Naive B cell (primary cell): ENCODE measurements around the gene NMU. TPM values are rescaled to one million over a fixed set of nuclear protein-coding genes. Genes with fewer than 3 reads are reported as not detected.
"Not testable (repeated sequence)": the region's sequence is repeated elsewhere in the genome, so short reads cannot be mapped to it uniquely, and the experiment has no call there.

Experiments
- ATAC-seq, 2 donors: fragments of 150-1000 bp; cut with Tn5 transposase; 2 replicates each; pipeline ENCODE4 v1.10.0; 2021; ENCODE audit warnings: low read depth in 2 of 2, mild to moderate bottlenecking in 2 of 2, moderate library complexity in 2 of 2
- DNase-seq: peaks from one replicate; pipeline ENCODE4 v3.0.0; 2022
- H3K27ac Mint-ChIP-seq, 6 donors: one replicate each; pipeline ENCODE4 v1.8.0; 2020 to 2022; ENCODE audit warnings: mild to moderate bottlenecking in 6 of 6, mixed read lengths in 6 of 6, moderate library complexity in 5 of 6, inconsistent platforms in 2 of 6
- H3K27me3 Mint-ChIP-seq, 3 donors: one replicate each; pipeline ENCODE4 v1.8.0; 2021 to 2022; ENCODE audit warnings: mixed read lengths in 3 of 3, mild to moderate bottlenecking in 1 of 3
- H3K36me3 Mint-ChIP-seq, 2 donors: one replicate each; pipeline ENCODE4 v1.8.0; 2020 to 2022; ENCODE audit warnings: mixed read lengths in 2 of 2, inconsistent platforms in 1 of 2, mild to moderate bottlenecking in 1 of 2
- H3K4me1 Mint-ChIP-seq, 3 donors: one replicate each; pipeline ENCODE4 v1.8.0; 2020 to 2022; ENCODE audit warnings: mixed read lengths in 3 of 3, inconsistent platforms in 1 of 3, mild to moderate bottlenecking in 1 of 3, moderate library complexity in 1 of 3
- H3K4me3 Mint-ChIP-seq, 8 donors: one replicate each; pipeline ENCODE4 v1.8.0; 2020 to 2022; ENCODE audit warnings: mild to moderate bottlenecking in 8 of 8, mixed read lengths in 8 of 8, moderate library complexity in 8 of 8, inconsistent platforms in 2 of 8
- H3K9me3 Mint-ChIP-seq, 7 donors: one replicate each; pipeline ENCODE4 v1.8.0; 2020 to 2022; ENCODE audit warnings: mixed read lengths in 7 of 7, mild to moderate bottlenecking in 5 of 7, inconsistent platforms in 2 of 7, moderate library complexity in 1 of 7
- polyA plus RNA-seq, 6 donors: library from polyadenylated mRNA; unstranded; fragments of 300-500 nt; fragmentation: Illumina TruSeq; gene quantifications; one replicate each; pipeline ENCODE4 v1.2.3, GENCODE V29; 2021; ENCODE audit warnings: low read depth in 6 of 6

The NMU gene
- polyA plus RNA-seq, 6 donors from 2014 or later, result not detected

DNA sequence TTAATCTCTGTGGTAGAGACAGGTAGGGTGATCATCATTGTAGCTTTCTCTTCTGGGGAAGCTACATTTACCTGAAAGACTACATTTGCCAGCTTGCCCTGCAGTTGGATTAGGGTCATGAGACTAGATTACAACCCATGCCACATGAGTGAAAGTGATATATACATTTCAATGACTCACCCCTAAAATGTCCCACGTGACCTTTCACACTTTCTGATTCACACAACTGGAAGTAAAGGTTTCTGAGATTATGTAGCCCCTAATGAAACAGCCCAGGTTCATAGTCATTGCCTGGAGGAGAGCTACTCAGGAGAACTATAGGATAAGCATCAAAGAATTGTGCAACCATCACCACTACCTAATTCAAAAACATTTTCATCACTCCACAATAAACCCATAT is 61.8 kb downstream of the NMU start:
- ATAC-seq (no peak), DNase-seq (no peak)
- H3K27me3 Mint-ChIP-seq, result peaks cover 0 to 15% (median 0%) of the 10 kb centered on the region in 3 donors
- H3K27ac Mint-ChIP-seq, result no peak overlapping the region
- no peak overlapping the region for H3K4me3 Mint-ChIP-seq
- H3K9me3 Mint-ChIP-seq, result peaks cover 11 to 53% (median 35%) of the 10 kb centered on the region in 7 donors
- H3K36me3 Mint-ChIP-seq, result peaks cover 0 to 40% of the 10 kb centered on the region in 2 donors
- H3K4me1 Mint-ChIP-seq, result no peaks in the 10 kb centered on the region

GRCh38 chr4:55571806-55572205 is 64.3 kb downstream of the NMU start:
- H3K27ac Mint-ChIP-seq, result no peak overlapping the region
- no peak overlapping the region for H3K4me3 Mint-ChIP-seq
- no peak for ATAC-seq
- peaks cover 0 to 33% of the 10 kb centered on the region in 2 donors for H3K36me3 Mint-ChIP-seq
- H3K4me1 Mint-ChIP-seq, result no peaks in the 10 kb centered on the region
- H3K27me3 Mint-ChIP-seq, result peaks cover 5 to 15% (median 11%) of the 10 kb centered on the region in 3 donors
- DNase-seq, result no peak
- H3K9me3 Mint-ChIP-seq, result peaks cover 11 to 32% (median 22%) of the 10 kb centered on the region in 7 donors

DNA sequence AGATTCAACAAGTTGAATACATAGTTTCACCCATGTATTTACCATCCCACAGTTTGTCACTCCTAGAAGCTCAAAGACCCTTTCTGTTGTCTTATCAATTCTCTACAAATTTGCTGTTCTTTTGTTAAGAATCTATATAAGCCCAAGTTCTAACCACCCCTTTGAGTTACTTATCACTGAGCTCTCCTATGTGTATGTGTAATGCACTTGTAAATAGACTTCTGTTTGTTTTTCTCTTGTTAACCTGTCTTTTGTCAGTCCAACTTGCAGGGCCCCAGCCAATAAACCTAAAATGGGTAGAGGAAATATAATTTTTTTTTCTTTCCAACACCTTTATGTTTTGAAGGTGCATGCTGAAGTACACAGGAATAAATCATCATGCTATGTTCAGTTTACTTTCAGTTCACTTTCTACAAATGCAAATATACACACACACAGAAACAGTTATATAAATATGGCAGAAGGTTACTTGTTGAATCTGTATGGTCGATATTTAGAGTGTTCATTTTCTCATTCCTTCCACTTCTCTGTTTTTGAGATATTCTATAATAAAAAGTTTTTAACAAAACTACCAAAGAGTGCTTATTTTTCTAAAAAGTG is 67.1 kb downstream of the NMU start:
- Mint-ChIP-seq H3K27ac (no peak overlapping the region), H3K27me3 (peaks cover 5 to 15% (median 11%) of the 10 kb centered on the region in 3 donors), H3K4me1 (no peaks in the 10 kb centered on the region), H3K9me3 (peaks cover 0 to 5% (median 2%) of the 10 kb centered on the region in 7 donors), H3K4me3 (no peak overlapping the region), H3K36me3 (peaks cover 0 to 7% of the 10 kb centered on the region in 2 donors)
- no peak for DNase-seq
- ATAC-seq, result no peak

- DNase-seq, result peak; percentile 40
- no peak overlapping the region for H3K4me3 Mint-ChIP-seq
- peaks cover 11 to 17% (median 13%) of the 10 kb centered on the region in 3 donors for H3K4me1 Mint-ChIP-seq
- H3K27me3 Mint-ChIP-seq, result peaks cover 4 to 11% (median 7%) of the 10 kb centered on the region in 3 donors
- H3K27ac Mint-ChIP-seq, result peak overlapping the region in 1 of 6 donors; percentile 2
- H3K9me3 Mint-ChIP-seq, result peaks cover 0 to 6% (median 3%) of the 10 kb centered on the region in 7 donors
- peak; percentile 93 to 97 for ATAC-seq
- no peaks in the 10 kb centered on the region for H3K36me3 Mint-ChIP-seq
Observed at GRCh38 chr4:55561889-55562288, 74.2 kb downstream of the NMU start.

GRCh38 chr4:55560096-55560495 is 76.0 kb downstream of the NMU start:
- H3K4me3 Mint-ChIP-seq, result no peak overlapping the region
- DNase-seq, result no peak
- H3K27ac Mint-ChIP-seq, result no peak overlapping the region
- H3K27me3 Mint-ChIP-seq, result peaks cover 6 to 13% (median 7%) of the 10 kb centered on the region in 3 donors
- no peaks in the 10 kb centered on the region for H3K36me3 Mint-ChIP-seq
- H3K9me3 Mint-ChIP-seq, result peaks cover 0 to 6% (median 3%) of the 10 kb centered on the region in 7 donors
- no peak for ATAC-seq
- H3K4me1 Mint-ChIP-seq, result peaks cover 11 to 17% (median 13%) of the 10 kb centered on the region in 3 donors

DNA sequence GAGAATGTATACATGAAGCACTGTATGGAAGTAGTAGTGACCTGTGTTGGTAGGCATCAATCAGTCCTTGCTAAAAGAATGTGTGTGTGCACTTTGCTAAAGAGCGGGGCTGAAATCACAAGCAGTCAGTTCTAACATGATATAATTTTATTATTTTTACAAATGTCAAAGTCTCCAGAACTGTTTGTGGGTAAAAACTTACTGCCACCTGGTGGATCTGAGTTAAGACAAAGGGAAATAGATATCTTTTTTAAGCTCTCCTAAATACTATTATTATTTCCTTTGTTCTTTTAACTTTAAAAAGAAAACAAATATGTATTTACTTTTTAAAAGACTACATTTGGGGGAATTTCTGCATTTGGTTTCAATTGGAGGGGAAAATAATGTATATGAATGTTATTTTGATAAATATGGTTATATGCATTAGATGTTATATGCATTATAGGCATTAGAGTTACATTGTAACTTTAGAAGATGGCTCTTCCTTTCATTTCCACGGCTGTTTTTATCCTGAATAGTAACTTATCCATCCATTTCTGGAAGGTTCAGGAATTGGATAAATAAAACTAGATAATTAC is 81.6 kb downstream of the NMU start:
- no peak overlapping the region for H3K4me3 Mint-ChIP-seq
- no peak for ATAC-seq
- H3K4me1 Mint-ChIP-seq, result no peaks in the 10 kb centered on the region
- no peaks in the 10 kb centered on the region for H3K36me3 Mint-ChIP-seq
- peaks cover 15 to 30% (median 18%) of the 10 kb centered on the region in 3 donors for H3K27me3 Mint-ChIP-seq
- peaks cover 0 to 6% (median 3%) of the 10 kb centered on the region in 7 donors for H3K9me3 Mint-ChIP-seq
- H3K27ac Mint-ChIP-seq, result peak overlapping the region in 1 of 6 donors; percentile 67
- DNase-seq, result no peak

GRCh38 chr4:55553441-55554201 is 82.5 kb downstream of the NMU start:
- Mint-ChIP-seq H3K27ac (peak overlapping the region in 1 of 6 donors; percentile 38), H3K4me3 (peak overlapping the region in 3 of 8 donors; percentile 2 to 12 (median 4)), H3K36me3 (no peaks in the 10 kb centered on the region), H3K9me3 (peaks cover 0 to 6% (median 3%) of the 10 kb centered on the region in 7 donors), H3K27me3 (peaks cover 15 to 25% (median 18%) of the 10 kb centered on the region in 3 donors), H3K4me1 (no peaks in the 10 kb centered on the region)
- DNase-seq (no peak), ATAC-seq (peak; percentile 33 to 54)

DNA sequence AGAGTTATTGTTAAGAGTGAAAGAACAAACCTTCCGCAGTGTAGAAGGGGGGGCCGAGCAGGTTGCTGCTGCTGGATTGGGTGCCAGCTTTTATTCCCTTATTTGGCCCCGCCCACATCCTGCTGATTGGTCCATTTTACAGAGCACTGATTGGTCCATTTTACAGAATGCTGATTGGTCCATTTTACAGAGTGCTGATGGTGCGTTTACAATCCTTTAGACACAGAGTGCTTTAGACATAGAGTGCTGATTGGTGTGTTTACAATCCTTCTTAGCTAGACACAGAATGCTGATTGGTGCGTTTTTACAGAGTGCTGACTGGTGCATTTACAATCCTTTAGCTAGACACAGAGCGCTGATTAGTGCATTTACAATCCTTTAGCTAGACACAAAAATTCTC is 84.1 kb downstream of the NMU start:
- Mint-ChIP-seq H3K4me3 (peak overlapping the region in 1 of 8 donors; percentile 43), H3K27me3 (peaks cover 8 to 19% (median 13%) of the 10 kb centered on the region in 3 donors), H3K27ac (peak overlapping the region in 1 of 6 donors; percentile 10)
- H3K36me3 Mint-ChIP-seq, H3K4me1 Mint-ChIP-seq, DNase-seq, H3K9me3 Mint-ChIP-seq: not testable (repeated sequence)
- peak in 1 of 2 donors; percentile 29 for ATAC-seq

GRCh38 chr4:55549888-55550287 is 86.2 kb downstream of the NMU start:
- no peak for DNase-seq
- Mint-ChIP-seq H3K4me1 (peaks cover 0 to 12% (median 5%) of the 10 kb centered on the region in 3 donors), H3K4me3 (peak overlapping the region in 3 of 8 donors; percentile 12 to 99 (median 61)), H3K36me3 (no peaks in the 10 kb centered on the region), H3K9me3 (no peaks in the 10 kb centered on the region), H3K27me3 (peaks cover 8 to 14% (median 9%) of the 10 kb centered on the region in 3 donors), H3K27ac (no peak overlapping the region)
- ATAC-seq, result no peak

- ATAC-seq (no peak), DNase-seq (no peak)
- Mint-ChIP-seq H3K27me3 (peaks cover 5 to 12% (median 8%) of the 10 kb centered on the region in 3 donors), H3K27ac (peak overlapping the region in 2 of 6 donors; percentile 38 to 84), H3K4me1 (peaks cover 0 to 15% (median 14%) of the 10 kb centered on the region in 3 donors), H3K4me3 (peak overlapping the region in 7 of 8 donors; percentile 88 to 99 (median 93)), H3K36me3 (no peaks in the 10 kb centered on the region), H3K9me3 (no peaks in the 10 kb centered on the region)
Observed at GRCh38 chr4:55547918-55548317, 88.2 kb downstream of the NMU start.

DNA sequence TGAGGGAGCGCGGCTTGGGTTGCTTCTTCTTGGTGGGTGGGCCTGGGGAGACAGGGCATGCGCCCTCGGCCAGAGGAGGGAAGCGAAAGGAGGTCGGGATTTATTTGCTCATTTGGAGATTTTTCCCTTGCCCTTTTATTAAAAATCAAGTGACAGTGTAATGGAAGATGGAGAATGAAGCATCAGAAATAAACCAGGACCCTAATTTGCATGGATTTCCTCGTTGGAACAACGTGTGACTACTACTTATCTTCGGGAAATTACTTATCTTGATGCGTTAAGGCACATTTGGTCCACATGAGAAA is 88.7 kb downstream of the NMU start:
- Mint-ChIP-seq H3K4me1 (peaks cover 0 to 15% (median 14%) of the 10 kb centered on the region in 3 donors), H3K27me3 (peaks cover 0 to 8% (median 7%) of the 10 kb centered on the region in 3 donors), H3K9me3 (no peaks in the 10 kb centered on the region), H3K27ac (peak overlapping the region in 5 of 6 donors; percentile 24 to 89 (median 73)), H3K36me3 (no peaks in the 10 kb centered on the region), H3K4me3 (peak overlapping the region; percentile 88 to 99 (median 94))
- ATAC-seq (no peak), DNase-seq (no peak)

DNA sequence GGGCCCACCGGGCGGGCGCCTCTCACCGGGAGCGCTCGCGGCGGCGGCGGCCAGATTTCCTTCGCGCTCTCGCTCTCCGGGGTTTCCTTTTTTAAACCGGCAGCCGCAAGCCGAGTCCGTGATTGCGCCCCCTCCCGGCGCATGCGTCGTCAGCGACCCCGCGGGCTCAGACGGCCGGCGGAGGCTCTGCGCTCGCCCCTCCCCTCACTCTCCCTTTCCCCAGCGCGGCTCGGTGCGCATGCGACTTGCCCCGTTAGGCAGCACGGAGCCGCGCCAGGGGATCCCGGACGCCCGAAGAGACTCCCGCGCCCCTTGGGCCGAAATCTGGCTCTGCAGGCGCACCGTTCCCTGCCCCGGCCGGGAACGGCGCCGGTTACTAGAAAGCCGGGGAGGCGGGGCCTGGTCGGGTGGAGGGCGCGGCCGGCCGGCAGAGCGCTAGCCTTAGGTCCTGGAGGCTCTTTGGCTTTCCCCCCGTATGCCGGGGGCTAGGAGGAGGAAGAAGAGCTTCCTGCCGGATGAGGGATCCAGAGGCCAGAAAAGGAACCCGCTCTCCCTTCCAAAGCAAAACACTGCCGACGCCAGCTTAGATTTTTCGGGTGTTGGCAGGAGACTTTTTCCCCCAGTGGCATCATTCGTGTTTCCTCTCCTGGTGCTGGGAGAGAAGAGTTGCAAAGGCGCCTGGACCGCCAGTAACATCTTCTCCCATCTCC is 89.2 kb downstream of the NMU start, which contains the start of gene CLOCK:
TSS of gene CLOCK (minus strand) at position 154 of the 710 bp plus-strand sequence. CDS start 64,124 bp downstream, outside the sequence.
- peak within 1 kb of the TSS; percentile 91 to 99 (median 96) for H3K4me3 Mint-ChIP-seq
- peaks cover 0 to 5% (median 4%) of the 10 kb centered on the region in 3 donors for H3K27me3 Mint-ChIP-seq
- peak; percentile 85 for DNase-seq
- peaks cover 0 to 15% (median 14%) of the 10 kb centered on the region in 3 donors for H3K4me1 Mint-ChIP-seq
- no peaks in the 10 kb centered on the region for H3K36me3 Mint-ChIP-seq
- no peaks in the 10 kb centered on the region for H3K9me3 Mint-ChIP-seq
- H3K27ac Mint-ChIP-seq, result peak within 1 kb of the TSS; percentile 73 to 95 (median 89)
- peak; percentile 73 to 75 for ATAC-seq

GRCh38 chr4:55546506-55546755 is 89.7 kb downstream of the NMU start:
- Mint-ChIP-seq H3K27ac (peak overlapping the region in 2 of 6 donors; percentile 84 to 89), H3K36me3 (no peaks in the 10 kb centered on the region), H3K27me3 (peaks cover 0 to 5% (median 0%) of the 10 kb centered on the region in 3 donors), H3K4me3 (peak overlapping the region; percentile 88 to 99 (median 95)), H3K4me1 (peaks cover 0 to 15% (median 14%) of the 10 kb centered on the region in 3 donors), H3K9me3 (no peaks in the 10 kb centered on the region)
- DNase-seq (no peak), ATAC-seq (peak; percentile 64 to 66)
